Embryonic facial prominence (tissue), 1 donor: ENCODE measurements around the gene WDR1.

Experiments
- DNase-seq: peaks from one replicate; pipeline ENCODE4 v3.0.0-alpha.2; 2016; ENCODE audit errors: extremely low spot score

WDR1 gene

DNA sequence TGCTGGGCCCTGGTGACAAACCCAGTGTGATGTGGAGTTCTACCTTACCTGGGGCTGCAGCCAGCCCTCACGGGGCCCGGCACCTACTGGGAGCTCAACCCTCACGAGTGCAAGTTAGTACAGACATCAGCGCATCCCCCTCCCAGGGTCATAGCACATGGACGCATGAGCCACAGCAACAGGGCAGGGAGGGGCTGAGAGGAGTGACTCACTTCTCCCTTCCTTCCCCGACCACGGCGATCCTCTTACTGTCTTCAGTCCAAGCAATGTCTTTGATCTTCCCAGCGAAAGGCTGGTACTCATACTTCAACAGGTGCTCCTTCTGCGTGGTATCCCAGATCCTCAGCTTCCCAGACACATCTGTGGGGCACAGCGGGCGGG, 17.8 kb downstream of the WDR1 start:
- no peak for DNase-seq

DNA sequence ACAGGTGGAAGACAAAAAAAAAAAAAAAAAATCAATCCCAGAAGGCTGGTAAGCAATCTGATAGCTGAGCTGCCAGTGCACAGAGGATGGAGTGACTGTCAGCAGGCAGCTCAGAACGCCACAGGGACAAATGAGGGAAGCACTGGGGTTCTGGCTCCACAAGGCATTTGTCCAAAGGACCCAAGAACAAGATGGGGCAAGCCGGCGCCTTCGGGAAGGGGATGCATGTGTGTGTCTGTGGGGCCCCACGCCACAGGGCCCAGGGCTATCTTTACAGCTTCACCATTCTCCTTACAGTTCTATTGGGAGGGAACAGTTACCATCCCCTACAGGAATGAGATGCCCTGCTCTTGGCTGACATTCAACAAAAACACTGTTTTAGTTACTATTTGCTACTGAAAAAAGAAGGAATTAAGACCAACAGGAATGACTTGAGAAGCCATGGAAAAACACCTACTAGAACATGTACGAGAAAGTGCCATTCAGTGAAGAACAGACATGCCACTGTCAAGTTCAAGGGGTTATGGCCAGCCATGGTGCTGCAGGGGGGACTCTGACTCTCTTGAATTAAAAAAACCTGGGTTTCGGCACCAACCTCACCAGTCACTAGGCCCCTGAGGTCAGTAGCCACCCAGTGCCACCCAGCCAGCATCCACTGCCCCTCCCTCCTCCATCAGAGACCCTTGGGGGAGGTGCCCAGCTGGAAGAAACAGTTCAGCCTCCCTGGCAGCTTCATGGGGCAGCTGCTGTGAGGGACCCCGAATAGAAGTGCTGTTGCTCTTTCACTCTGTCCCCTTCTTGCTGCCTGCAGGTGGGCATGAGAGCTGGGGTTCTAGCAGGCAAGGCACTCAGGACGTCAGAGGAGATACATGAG, 18.5 kb downstream of the WDR1 start:
- DNase-seq = no peak

DNA sequence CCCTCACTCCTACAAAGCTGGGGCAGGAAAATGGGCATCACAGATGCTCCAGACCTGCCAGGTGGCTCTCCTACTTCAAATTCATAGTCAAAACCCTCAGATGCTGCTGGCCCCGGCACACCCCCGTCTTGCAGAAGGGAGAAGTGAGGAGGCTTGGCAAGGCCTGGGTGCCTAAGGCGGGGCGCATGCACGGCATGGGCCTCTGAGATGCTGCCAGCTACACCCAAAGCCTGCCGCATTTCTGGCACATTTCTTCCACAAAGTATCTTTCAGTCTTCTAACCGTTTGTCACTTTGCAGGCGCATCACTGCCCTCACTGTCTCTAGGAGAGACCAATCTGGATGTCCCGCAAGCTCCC, 19.6 kb downstream of the WDR1 start:
- no peak for DNase-seq

DNA sequence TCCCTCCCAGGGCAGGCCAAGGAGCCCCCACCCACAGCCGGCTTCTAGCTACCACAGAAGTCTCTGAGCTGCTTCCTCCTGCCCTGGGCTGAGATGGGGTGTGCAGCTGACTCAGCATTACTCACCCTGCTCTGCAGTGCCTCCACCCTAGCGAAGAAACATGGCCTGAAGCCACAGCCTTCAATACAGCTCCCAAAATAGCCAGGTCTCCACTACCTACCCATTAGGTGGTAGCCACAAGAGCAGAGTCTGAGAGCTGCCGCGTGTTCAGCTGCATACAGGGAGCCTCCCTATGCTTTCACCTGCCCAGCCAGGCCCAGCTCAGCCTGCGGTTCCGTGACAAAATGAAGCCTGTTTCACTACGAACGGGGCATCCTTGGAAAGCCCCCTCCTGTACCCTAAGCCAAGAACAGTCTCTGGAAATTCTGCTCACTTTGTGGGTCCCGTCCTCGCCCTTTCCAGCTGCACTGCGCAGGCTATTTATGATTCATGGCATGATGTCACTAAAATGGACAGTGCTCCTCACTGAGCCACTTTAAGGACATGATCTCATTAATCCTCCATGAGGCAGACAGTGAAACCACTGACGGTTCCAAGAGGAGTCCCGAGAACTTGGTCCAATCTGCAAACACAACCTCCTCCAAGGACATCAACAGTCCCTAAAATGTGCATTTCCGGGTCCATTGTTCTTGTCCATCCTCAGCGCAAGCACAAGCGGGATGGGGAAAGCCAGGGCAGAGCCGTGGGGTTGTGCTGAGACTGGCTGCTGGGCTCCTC, 20.2 kb downstream of the WDR1 start:
- DNase-seq = peak; percentile 9

DNA sequence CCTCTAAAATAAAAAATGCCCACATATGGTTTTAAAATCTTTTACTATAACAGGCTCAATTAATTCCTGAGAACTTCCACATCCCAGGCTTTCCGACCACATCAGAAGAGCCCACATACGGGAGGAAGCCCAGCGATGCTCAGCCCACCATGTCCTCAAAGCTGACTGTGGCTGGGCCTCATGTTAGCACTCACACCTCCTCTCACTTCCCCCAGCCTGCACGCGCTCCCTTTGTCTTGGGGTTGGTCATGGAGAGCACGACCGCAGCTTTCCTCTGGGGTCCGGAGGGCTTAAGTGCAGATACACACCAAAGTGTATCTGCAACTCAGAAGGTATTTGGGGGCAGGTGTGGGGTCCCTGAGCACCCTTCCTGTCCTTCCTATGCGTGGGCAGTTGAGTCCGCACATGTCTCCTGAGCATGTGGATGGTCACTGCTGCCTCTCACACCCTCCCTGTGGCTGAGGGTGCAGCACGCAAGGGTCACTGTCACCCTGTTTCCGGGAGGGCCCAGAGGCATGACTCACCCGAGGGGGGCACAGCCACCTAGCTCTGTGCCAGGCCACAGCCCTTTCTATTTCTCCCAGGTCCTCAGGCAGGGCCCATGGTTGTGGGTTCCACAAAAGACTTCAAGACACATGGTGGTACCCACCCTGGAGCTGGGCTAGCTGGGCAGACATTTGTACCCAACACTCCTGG, 21.2 kb downstream of the WDR1 start:
- DNase-seq = no peak

DNA sequence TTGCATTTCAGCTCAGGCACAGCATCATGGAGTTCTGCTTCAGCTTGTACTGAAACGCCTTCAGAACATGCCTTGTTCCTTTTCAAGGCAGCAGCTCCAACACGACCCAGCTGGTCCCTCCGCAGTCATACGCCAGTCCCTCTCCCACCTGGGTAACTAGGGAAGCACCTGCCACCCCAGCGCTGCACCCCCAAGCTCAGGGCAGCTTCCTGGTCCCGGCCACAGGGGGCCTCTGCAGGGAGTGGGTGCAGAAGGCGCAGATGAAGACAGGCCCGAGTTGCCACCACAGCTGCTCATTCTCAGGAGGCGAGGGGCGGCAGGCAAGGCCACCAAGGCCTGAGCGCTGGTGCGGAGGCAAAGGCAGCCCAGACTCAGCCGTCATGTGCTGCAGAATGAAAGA, 21.8 kb downstream of the WDR1 start:
- no peak for DNase-seq

DNA sequence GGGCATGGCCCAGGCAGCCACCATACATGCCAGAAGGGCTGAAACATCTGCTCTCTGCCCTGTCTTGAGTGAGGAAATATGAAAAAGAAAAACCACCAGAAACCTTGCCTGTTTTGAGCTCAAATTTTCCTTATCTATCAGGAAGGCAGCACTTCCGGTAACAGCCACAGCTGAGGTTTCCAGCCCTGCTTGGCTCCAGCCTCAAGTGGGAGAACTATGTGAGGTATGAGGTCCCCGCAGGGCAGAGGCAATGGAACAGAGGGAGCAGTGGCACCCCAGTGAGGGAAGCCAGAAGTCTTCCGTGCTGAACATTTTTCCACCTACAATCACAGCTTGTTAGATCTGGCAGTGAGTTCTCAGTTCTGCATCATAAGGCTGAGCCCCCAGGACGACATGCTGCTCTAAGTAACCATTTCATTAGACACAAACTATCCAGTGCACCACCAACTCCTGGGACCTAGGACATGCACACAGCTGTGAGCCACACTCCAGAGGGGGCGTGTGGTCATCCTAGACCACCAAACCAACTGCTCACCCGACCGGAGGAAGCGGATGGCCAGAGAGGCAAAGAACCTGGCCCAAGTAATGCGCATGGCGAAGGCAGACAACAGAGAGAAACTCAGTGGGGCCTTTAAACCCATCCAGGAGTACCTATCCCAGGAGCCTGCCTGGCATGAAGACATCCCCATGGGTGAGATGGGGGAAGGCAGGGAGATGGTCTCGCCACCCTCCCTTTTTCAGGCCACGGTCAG, 22.6 kb downstream of the WDR1 start:
- DNase-seq = no peak

DNA sequence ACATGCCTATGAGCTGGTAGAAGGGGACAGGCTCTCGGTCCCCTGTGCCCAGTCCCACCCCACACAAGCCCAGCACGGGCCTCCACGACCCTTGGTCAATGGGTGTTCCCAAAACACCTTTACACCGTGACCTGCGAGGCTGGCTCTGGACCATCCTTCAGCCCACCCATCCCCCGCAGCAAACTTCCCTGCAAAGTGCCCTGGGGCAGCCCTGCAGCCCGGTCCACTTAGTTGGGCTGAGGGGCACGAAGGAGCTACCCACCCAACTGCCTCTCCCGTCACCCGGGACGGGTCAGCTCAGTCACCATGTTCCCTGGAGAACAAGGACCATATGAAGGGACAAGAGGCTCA, 23.4 kb downstream of the WDR1 start:
- no peak for DNase-seq

DNA sequence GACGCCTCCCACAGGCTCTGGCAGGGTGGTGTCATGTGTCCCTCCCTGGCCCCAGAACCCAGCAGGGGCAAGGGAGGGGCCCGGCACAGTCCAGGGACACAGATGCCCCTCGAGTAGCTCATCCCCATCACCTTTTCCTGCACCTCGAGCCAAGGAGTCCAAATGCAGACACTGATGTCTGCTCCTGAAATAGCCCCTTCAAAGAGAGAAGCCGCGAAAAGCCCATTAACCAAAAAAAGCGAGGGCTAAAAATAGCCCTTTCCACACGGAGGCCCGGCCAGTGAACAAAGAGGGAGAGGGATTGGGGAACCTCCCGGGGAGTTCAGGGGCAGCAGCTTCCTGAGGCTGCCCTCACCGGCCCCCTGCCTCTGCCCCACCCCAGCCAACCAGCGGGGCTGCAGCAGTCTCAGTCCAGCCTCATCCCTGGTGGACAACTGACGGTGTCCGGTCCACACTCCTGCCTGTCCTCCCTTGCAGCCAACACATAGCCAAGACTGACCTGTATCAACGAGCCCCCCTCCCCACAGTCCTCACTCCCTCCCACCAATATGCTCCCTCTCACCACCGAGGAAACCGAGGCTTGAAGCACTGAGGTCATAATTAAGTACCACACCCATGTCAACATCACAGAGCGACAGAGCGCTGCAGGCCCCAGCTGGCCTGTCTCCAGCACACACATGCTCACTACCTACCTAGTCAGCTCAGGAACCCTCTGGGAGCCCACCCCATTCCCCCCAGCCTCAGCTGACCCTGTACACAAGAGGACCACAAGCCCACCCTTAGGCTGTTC, 23.9 kb downstream of the WDR1 start:
- no peak for DNase-seq

DNA sequence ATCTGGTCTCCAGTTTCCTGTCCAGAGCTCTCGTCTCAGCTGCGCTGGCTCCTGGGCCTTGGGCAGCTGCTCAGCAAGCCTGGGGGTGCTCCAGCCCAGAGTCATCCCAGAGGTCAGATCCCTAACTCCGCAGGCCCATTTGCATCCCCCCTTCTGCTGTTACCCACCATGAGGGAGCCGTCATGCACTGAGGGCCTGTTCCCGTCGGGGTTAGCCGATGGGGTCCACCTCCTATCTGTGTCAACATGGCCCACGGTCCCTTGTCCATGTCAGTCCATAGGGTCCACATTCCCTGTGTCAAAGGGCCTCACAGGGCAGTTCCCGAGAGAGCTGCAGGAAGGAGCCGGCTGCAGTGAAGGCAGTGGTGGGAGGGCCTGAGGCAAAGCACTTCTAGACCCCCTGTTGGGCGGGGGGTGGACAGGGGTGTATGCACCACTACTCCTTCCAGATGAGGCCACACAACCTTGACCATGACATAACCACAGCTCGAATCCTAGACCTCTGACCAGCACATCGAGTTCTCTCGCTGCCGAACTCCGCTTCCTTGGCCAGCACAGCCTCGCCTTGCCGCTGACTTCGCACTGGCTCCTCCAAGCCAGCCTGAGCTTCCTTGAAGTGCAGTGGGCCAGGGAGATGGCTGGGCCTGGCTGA, 24.9 kb downstream of the WDR1 start:
- DNase-seq = no peak

DNA sequence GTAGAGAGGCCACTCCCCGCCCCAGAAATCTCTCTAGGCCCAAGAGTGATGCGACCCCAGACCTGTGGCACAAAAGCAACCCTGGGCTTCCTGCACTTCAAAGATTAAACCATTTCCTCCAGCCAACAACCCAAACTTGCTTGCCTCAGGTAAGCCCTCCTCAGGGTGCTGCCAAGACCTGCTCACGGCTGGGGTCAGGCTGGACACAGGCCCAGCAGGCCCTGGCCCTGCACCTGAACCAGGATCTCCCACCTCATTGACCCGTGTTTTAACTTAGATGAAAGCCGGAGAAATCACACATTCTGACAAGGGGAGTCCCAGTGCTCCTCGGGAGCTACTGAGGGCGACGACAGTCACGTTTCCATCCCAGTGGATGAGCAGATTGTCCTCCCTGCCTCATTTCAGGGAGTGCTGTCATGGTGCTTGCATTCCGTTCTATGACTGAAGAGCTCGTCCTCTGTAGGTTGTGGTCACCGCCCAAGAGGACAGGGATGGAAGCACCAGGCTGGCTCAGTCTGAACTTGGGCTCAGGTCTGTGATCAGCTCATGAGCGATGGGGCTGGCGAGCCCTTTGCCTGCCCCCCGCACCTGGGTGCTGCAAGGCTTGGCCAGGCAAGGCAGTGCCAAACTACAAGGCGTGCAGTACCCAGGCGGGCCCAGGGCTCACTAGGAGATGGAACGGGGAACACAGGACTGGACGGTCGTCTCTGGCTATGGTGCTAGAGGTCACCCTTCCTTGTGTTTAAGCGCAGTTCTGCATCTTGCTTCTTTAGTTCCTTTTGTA, 25.9 kb downstream of the WDR1 start:
- DNase-seq = no peak

DNA sequence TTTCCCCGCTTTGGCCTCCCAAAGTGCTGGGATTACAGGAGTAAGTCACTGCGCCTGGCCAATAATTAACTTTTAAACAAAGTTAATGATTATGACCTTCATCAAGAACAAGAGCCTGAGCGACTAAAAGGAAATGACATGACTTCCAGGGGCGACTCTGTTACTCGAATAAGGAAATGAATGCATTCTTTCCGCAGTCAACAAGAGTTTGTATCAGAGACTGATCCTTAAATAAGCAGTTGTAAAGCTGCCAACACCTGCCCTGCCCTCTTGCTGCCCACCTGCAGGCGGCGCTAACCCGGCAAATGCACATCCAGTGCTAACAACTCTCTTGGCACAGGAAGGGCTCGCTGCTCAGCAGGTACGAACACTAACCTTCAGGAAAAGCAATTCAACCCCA, 27.3 kb downstream of the WDR1 start:
- DNase-seq = no peak

DNA sequence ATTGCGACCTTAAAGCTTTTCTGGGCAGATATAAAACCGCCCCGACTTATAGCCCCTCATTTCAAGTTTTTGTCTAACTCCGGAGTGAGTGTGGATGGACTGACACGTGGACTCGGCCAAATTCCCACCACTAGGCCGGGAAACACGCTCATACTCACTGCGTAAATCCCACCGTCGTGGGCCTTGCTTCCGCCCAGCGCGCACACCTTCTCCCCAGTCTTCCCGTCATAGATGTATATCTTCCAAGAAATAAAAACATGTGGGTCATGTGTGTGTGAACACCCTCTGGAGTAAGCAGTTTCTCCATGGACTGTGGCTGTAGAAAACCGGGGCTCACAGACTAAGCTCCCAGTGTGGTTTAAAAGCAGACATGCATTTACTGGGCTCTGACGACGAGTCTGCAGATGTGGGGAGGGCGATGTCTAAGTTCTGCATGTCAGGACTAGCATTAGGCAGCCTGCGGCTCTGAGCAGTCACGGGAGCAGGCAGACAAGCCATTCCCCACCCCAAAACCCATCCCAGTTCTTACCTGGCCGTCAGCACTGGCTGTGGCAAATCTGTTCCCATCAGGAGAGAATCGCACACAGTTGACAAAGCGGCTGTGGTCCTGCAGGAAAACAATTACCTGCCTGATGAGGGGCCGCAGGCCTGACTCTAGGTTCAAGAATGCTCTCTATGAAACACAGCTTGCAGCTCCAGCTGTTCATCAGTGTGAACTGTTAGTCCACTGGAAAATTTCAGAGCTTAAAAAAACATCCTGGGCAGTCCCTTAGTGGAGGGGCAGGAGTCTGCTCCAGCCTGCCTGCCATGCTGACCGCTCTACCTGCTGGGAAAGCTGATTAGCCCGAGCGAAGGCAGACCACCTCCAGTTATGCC, 28.2 kb downstream of the WDR1 start:
- no peak for DNase-seq

DNA sequence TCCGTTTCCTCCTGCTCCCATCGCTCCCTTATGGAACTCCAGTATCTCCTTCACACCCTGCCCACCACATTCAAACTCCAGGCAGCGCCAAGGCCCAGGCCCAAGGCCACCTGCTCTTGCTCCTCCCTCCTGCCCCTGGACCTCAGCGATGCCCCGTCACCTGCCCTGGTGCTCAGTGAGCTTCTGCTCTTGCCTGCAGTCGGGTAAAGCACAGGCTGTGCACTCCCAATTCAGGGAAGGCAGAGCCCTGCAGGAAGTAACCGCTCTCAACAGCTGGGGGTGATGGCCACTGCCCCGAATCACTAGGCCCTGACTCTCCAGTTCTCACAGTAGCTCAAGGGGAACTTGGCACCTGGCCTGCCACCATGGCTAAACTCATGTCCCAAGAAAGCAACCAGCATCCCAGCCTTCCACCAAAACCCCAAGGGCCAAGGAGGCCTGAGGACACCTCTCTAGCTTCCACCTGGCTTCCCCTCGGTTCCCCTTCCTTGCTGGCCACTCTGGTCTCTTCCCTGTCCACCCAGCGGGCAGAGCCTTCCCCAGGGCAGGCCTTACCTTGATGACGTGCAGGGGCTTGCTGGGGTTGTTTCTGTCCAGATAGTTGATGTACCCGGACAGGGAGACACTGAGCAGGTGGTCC, 29.3 kb downstream of the WDR1 start:
- no peak for DNase-seq

DNA sequence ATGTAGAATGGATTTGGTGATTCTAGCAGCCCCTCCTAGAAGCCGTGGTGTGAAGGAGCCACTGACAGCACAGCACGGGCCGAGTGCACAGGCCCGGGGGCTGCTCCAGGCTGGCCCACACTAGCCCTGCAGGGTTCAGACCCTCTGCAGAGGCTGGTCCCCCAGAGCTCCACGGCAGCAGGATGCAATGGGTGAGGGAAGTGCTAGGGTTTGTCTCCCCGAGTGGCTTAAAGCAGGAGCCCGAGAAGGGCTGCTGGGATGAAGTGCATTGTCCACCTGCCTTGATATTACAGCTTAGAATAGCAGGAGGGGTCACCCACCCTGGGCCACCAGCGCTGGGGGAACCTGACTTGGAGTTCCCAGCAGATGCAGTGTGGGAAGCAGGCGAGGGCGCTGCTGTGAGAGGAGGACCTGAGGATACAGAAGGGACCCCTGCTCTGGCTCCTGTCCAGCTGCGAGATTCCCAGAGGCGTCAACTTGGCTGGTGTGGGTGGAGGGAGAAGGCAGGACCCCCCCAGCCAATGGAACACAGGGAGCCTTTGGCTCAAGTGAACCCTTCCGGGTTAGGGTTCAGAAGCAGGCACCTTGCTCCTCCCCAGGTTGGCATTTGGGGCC, 30.0 kb downstream of the WDR1 start:
- DNase-seq = no peak

DNA sequence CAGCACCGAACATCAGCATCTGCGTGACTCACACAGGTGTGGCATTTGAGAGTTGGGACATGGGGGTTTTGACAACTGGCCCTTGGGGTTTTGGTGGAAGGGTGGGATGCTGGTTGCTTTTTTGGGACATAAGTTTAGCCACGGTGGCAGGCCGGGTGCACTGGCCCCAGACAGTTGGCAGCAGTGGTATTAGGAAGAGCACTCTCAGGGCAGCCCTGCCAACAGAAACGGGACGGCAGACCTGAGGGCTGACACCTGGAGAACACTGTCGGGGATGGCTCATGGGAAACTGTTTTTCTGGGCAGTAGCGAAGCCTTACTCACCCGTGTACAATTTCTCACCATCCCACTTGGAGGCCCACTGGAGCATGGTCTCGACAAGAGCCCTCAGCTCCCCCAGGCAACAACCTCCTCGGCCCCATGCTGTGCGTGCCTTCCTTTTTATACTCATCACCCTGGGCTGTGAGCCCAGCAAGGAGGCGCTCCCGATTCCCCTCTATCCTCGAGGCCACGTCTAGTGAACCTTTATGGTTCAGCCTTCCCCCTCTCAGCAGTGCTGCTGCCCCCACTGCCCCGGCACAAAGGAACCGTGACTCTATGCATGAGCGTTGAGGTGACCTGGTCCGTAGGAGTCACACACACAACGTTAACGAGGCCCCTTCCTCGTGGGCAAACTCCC, 30.6 kb downstream of the WDR1 start:
- DNase-seq = no peak

DNA sequence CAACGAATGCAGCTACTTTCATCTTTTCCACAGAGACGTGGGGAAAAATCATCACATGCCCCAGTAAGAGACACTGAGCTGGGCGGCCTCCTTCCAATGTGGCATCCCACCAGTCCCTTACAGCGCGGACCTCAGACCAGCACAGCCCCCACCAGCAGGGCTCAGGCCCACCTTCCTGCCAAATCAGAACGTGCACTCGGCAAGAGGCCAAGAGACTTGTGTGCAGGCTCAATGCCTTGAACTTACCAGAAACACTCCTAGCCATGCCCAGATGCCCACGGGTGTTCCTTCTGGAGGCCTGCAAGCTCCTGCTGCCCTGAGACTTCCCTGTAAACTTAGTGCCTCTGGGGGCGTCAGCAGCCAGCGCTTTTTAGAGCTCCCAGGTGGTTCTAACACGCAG, 31.2 kb downstream of the WDR1 start:
- DNase-seq = no peak
